Measurements from ENCODE around the gene WNT9A.

DNA sequence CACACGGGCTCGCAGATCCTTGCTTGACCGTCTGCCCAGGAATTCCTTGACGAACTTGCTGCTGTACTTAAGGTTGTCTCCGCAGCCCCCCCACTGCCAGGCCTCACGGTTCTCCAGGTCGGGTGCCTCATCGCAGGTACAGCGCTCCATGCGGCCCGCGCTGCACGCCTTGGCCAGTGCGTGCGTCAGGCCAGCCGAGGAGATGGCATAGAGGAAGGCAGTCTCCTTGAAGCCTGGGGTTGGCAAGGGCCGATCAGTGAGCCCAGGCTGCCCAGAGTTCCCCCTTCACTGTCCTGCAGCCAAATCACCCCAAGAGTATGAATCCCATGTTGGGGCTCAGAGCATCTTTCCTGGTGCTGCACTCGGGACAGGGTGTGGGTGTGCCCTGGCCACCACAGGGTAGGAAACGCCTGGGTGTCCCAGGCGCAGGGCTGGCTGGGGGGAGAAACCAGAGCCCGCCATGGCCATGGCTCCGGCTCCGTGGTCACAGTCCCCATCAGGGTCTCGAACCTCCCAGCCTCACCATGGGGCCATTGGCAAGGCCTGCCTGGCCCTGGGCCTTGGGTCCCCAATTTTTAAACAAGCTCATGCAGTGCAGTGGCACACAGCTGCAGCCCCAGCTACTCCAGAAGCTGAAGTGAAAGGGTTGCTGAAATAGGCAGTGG is 23.4 kb downstream of the WNT9A start:
- no peak for TF ChIP-seq POLR2AphosphoS5 (IDR thresholded peaks at IDR 0.05)
- TF ChIP-seq, protein P1, sequence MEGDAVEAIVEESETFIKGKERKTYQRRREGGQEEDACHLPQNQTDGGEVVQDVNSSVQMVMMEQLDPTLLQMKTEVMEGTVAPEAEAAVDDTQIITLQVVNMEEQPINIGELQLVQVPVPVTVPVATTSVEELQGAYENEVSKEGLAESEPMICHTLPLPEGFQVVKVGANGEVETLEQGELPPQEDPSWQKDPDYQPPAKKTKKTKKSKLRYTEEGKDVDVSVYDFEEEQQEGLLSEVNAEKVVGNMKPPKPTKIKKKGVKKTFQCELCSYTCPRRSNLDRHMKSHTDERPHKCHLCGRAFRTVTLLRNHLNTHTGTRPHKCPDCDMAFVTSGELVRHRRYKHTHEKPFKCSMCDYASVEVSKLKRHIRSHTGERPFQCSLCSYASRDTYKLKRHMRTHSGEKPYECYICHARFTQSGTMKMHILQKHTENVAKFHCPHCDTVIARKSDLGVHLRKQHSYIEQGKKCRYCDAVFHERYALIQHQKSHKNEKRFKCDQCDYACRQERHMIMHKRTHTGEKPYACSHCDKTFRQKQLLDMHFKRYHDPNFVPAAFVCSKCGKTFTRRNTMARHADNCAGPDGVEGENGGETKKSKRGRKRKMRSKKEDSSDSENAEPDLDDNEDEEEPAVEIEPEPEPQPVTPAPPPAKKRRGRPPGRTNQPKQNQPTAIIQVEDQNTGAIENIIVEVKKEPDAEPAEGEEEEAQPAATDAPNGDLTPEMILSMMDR (IDR thresholded peaks at IDR 0.05), result no peak
